Dermis microvascular lymphatic vessel endothelial cell (primary cell): ENCODE data around the gene AFAP1L2. TPM values are rescaled to one million over a fixed set of nuclear protein-coding genes. Genes with fewer than 3 reads are reported as not detected.

Experiments
- DNase-seq, 2 donors: peaks; one replicate each; pipeline versions ENCODE4 v3.0.0 to v3.0.0-alpha.2; 2010; ENCODE audit warnings: low read depth in 2 of 2
- total RNA-seq: library from RNA; depleted of rRNA; stranded (reverse); fragments of >200 nt; gene quantifications from 2 replicates; pipeline ENCODE4 v1.2.1, GENCODE V29; 2014

Gene AFAP1L2
- total RNA-seq, 1 donor from 2014 or later: 1.2 TPM

GRCh38 chr10:114412907-114413797 lies 8.8 kb upstream of the AFAP1L2 start:
- DNase-seq: peak in 1 of 2 donors; percentile 43

GRCh38 chr10:114408968-114409444 lies 4.7 kb upstream of the AFAP1L2 start:
- DNase-seq: no peak

GRCh38 chr10:114408112-114408967 lies 4.0 kb upstream of the AFAP1L2 start:
- no peak for DNase-seq

- no peak for DNase-seq
Measured at GRCh38 chr10:114406455-114406854, 2.2 kb upstream of the AFAP1L2 start.

- no peak for DNase-seq
Measured at GRCh38 chr10:114405011-114405350, 679 bp upstream of the AFAP1L2 start.

GRCh38 chr10:114403541-114404161 lies 651 bp downstream of the AFAP1L2 start:
- DNase-seq: no peak

- no peak for DNase-seq
Measured at GRCh38 chr10:114402871-114403540, 1.3 kb downstream of the AFAP1L2 start.

GRCh38 chr10:114402233-114402632 lies 2.1 kb downstream of the AFAP1L2 start:
- no peak for DNase-seq

- peak in 1 of 2 donors; percentile 45 for DNase-seq
Measured at GRCh38 chr10:114401195-114401791, 3.0 kb downstream of the AFAP1L2 start.

- DNase-seq: no peak
Measured at GRCh38 chr10:114400091-114400490, 4.2 kb downstream of the AFAP1L2 start.

- no peak for DNase-seq
Measured at GRCh38 chr10:114399576-114399975, 4.7 kb downstream of the AFAP1L2 start.

- DNase-seq: no peak
Measured at GRCh38 chr10:114398587-114399331, 5.5 kb downstream of the AFAP1L2 start.

- no peak for DNase-seq
Measured at GRCh38 chr10:114397651-114398145, 6.6 kb downstream of the AFAP1L2 start.

- DNase-seq: no peak
Measured at GRCh38 chr10:114396464-114396863, 7.8 kb downstream of the AFAP1L2 start.

GRCh38 chr10:114395366-114396022 lies 8.8 kb downstream of the AFAP1L2 start:
- no peak for DNase-seq

- DNase-seq: no peak
Measured at GRCh38 chr10:114394531-114394930, 9.8 kb downstream of the AFAP1L2 start.

GRCh38 chr10:114393886-114394285 lies 10.4 kb downstream of the AFAP1L2 start:
- no peak for DNase-seq

- peak in 1 of 2 donors; percentile 89 for DNase-seq
Measured at GRCh38 chr10:114393482-114393881, 10.8 kb downstream of the AFAP1L2 start.

GRCh38 chr10:114392112-114392835 lies 12.0 kb downstream of the AFAP1L2 start:
- DNase-seq: peak; percentile 70 to 89
